ENCODE results near the gene ZNF121.

DNA sequence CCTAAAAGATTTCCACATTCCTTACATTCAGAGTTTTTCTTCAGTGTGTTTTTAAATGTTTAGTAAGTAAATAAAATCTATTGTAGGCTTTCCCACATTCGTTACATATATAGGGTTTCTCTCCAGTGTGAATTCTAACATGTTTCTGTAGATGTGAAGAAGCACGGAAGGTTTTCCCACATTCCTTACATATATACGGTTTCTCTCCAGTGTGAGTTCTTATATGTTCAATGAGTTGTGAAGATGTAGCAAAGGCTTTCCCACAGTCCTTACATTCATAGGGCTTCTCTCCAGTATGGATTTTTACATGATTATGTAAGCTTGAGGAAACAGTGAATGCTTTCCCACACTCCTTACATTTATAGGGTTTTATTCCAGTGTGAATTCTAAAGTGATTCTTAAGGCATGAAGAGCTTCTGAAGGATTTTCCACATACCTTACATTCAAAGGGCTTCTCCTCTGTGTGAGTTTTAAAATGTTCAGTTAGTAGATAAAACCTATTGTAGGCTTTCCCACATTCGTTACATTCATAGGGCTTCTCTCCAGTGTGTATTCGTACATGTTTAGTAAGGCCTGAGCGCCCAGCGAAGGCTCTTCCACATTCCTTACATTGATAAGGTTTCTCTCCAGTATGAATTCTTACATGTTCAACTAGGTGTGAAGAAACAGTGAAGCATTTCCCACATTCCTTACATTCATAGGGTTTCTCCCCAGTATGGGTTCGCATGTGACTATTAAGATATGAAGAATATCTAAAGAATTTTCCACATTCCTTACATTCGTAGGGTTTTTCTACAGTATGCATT lies 18.2 kb downstream of the ZNF121 start:
- TF ChIP-seq EZH2 (IDR thresholded peaks at IDR 0.05) (no peak), FOXP2 (optimal IDR thresholded peaks at IDR 0.05; ENCODE audit: control extremely low read depth, extremely low read length, insufficient read depth) (no peak), POLR2AphosphoS5 (IDR thresholded peaks at IDR 0.05; ENCODE audit: borderline replicate concordance, low read depth, low read length) (no peak)

Data from SK-N-MC (cell line).